GM18858 (cell line): ENCODE results near the gene INSYN2B.
"Not testable (repeated sequence)": the region's sequence is repeated elsewhere in the genome, so short reads cannot be mapped to it uniquely, and the experiment has no call there.

Experiments
- ATAC-seq: cut with Tn5 transposase; IDR thresholded peaks from one replicate; pipeline ENCODE4 v1.9.1; 2021; ENCODE audit not compliant: unreplicated experiment

The INSYN2B gene

GRCh38 chr5:169860585-169860984, 119.7 kb downstream of the INSYN2B start:
- ATAC-seq: peak; percentile 52

- ATAC-seq: no peak
Measured at GRCh38 chr5:169856571-169856970, 123.7 kb downstream of the INSYN2B start.

GRCh38 chr5:169851321-169851850, 128.9 kb downstream of the INSYN2B start:
- no peak for ATAC-seq

- no peak for ATAC-seq
Measured at GRCh38 chr5:169850409-169850808, 129.9 kb downstream of the INSYN2B start.

GRCh38 chr5:169848792-169849191, 131.5 kb downstream of the INSYN2B start:
- ATAC-seq: no peak

GRCh38 chr5:169848271-169848670, 132.0 kb downstream of the INSYN2B start:
- no peak for ATAC-seq

GRCh38 chr5:169847519-169847918, 132.8 kb downstream of the INSYN2B start:
- ATAC-seq: no peak

GRCh38 chr5:169842699-169843098, 137.6 kb downstream of the INSYN2B start:
- ATAC-seq: no peak

- no peak for ATAC-seq
Measured at GRCh38 chr5:169840405-169840804, 139.9 kb downstream of the INSYN2B start.

- ATAC-seq: peak; percentile 91
Measured at GRCh38 chr5:169838688-169839087, 141.6 kb downstream of the INSYN2B start.

- ATAC-seq: no peak
Measured at GRCh38 chr5:169837686-169838085, 142.6 kb downstream of the INSYN2B start.

- ATAC-seq: no peak
Measured at GRCh38 chr5:169836835-169837536, 143.3 kb downstream of the INSYN2B start.

- ATAC-seq: not testable (repeated sequence)
Measured at GRCh38 chr5:169834540-169834939, 145.8 kb downstream of the INSYN2B start.

- not testable (repeated sequence) for ATAC-seq
Measured at GRCh38 chr5:169833681-169834292, 146.5 kb downstream of the INSYN2B start.

GRCh38 chr5:169832845-169833244, 147.4 kb downstream of the INSYN2B start:
- no peak for ATAC-seq

- ATAC-seq: no peak
Measured at GRCh38 chr5:169832304-169832703, 148.0 kb downstream of the INSYN2B start.

- ATAC-seq: no peak
Measured at GRCh38 chr5:169831331-169831730, 149.0 kb downstream of the INSYN2B start.

GRCh38 chr5:169828385-169828784, 151.9 kb downstream of the INSYN2B start:
- no peak for ATAC-seq

- no peak for ATAC-seq
Measured at GRCh38 chr5:169827769-169828168, 152.5 kb downstream of the INSYN2B start.

GRCh38 chr5:169826618-169827017, 153.7 kb downstream of the INSYN2B start:
- ATAC-seq: no peak

GRCh38 chr5:169817031-169817430, 163.3 kb downstream of the INSYN2B start:
- ATAC-seq: no peak

- no peak for ATAC-seq
Measured at GRCh38 chr5:169814522-169814921, 165.8 kb downstream of the INSYN2B start.
